OCI-LY1 (cell line): ENCODE measurements around the gene NIBAN1.

Experiments used
- CTCF ChIP-seq: fragments of 200-600 bp; sonication (generic), shearing (Covaris generic); IDR thresholded peaks from 2 replicates; pipeline ENCODE4 v1.5.1; 2017; ENCODE audit warnings: mild to moderate bottlenecking, antibody characterized with exemption, low read length, moderate library complexity, mixed read lengths
- EZH2 ChIP-seq: fragments of 200-600 bp; sonication (generic), shearing (Covaris generic); IDR thresholded peaks from 2 replicates; pipeline ENCODE4 v1.8.0; 2017; ENCODE audit warnings: borderline replicate concordance, mixed run types, mild to moderate bottlenecking, antibody characterized with exemption, low read length, moderate library complexity, mixed read lengths

GRCh38 chr1:184930645-184931044 is 43.7 kb downstream of the NIBAN1 start:
- no peak for TF ChIP-seq EZH2
- TF ChIP-seq CTCF, result no peak
